Transverse colon (tissue), 4 donors: Measurements from ENCODE around the gene KRTAP10-6. TPM values are rescaled to one million over a fixed set of nuclear protein-coding genes. Genes with fewer than 3 reads are reported as not detected.
"Not testable (repeated sequence)": the region's sequence is repeated elsewhere in the genome, so short reads cannot be mapped to it uniquely, and the experiment has no call there.

Experiments used
- DNase-seq: peaks from one replicate; pipeline ENCODE4 v3.0.0-alpha.2; 2019
- H3K27ac ChIP-seq, 4 donors: fragments of 200-600 bp; sonication (generic); 2 replicates each; pipeline ENCODE4 v1.5.1; 2016 to 2018; ENCODE audit warnings: inconsistent platforms in 4 of 4
- H3K27me3 ChIP-seq: fragments of 200-600 bp; sonication (generic); 2 replicates; pipeline ENCODE4 v1.5.1; 2017; ENCODE audit warnings: inconsistent platforms
- H3K36me3 ChIP-seq, 4 donors: fragments of 200-600 bp; sonication (generic); 2 replicates each; pipeline ENCODE4 v1.5.1; 2017 to 2019; ENCODE audit warnings: inconsistent platforms in 4 of 4
- H3K4me1 ChIP-seq, 4 donors: fragments of 200-600 bp; sonication (generic); 2 replicates each; pipeline ENCODE4 v1.5.1; 2017 to 2020; ENCODE audit warnings: inconsistent platforms in 4 of 4
- H3K4me3 ChIP-seq, 4 donors: fragments of 200-600 bp; sonication (generic); 1 replicate in 1 of 4; 2 replicates in 3 of 4; pipeline versions ENCODE4 v1.5.1 to v1.6.1; 2017 to 2019; ENCODE audit warnings: inconsistent platforms in 4 of 4
- H3K9me3 ChIP-seq, 2 donors: fragments of 200-600 bp; sonication (generic); 2 replicates each; pipeline ENCODE4 v1.5.1; 2017 to 2019; ENCODE audit warnings: inconsistent platforms in 2 of 2
- EP300 ChIP-seq: sonication (generic); formaldehyde crosslinking; IDR thresholded peaks from one replicate; pipeline ENCODE4 v1.6.1; 2017; ENCODE audit warnings: antibody characterized with exemption, low read depth
- POLR2A ChIP-seq: fragments of 450-650 bp; IDR thresholded peaks from one replicate; pipeline ENCODE4 v1.6.1; 2016; ENCODE audit warnings: antibody characterized with exemption, mild to moderate bottlenecking, moderate library complexity
- POLR2AphosphoS5 ChIP-seq, 3 donors: sonication (generic); formaldehyde crosslinking; IDR thresholded peaks; one replicate each; pipeline ENCODE4 v1.6.1; 2016; ENCODE audit warnings: antibody characterized with exemption in 3 of 3
- WGBS, 2 donors: methylation state at CpG; one replicate each; pipeline ENCODE4 v1.1.5; 2018; ENCODE audit warnings: low coverage in 1 of 2; 5-methylcytosine and 5-hydroxymethylcytosine counted together
- in situ Hi-C, 4 donors: fragments of 200-750 bp; cut with MboI; loops; one replicate each; pipeline versions ENCODE4 v1.15.0 to v1.15.1; 2017; ENCODE audit warnings: low sequenced_read_pairs in 3 of 4, low pct_ligation_motif_present in 1 of 4, low pct_unique_long_range_greater_than_20kb in 1 of 4
- intact Hi-C: fragments of 100-400 bp; cut with DNase I; formaldehyde crosslinking; loops from one replicate; pipeline ENCODE4 v1.15.1; 2023; ENCODE audit warnings: low total_unique reads
- total RNA-seq, 4 donors: library from RNA; depleted of rRNA; stranded (reverse); fragments of >200 nt; gene quantifications; one replicate each; pipeline ENCODE4 v1.1.0, GENCODE V29; 2016
- TF ChIP-seq, protein P1 (sequence below), 5 experiments: fragments of 200-600 bp in 3 of 5; fragments of 450-650 bp in 2 of 5; sonication (generic) in 3 of 5; IDR thresholded peaks; 1 replicate in 2 of 5; 2 replicates in 3 of 5; pipeline ENCODE4 v1.5.1; 2016 to 2017; ENCODE audit warnings: antibody characterized with exemption in 5 of 5, inconsistent platforms in 3 of 5, mild to moderate bottlenecking in 2 of 5, moderate library complexity in 1 of 5

Gene KRTAP10-6
- total RNA-seq, 4 donors from 2014 or later = not detected

- Histone ChIP-seq H3K4me3 (no peak overlapping the region), H3K4me1 (no peaks in the 10 kb centered on the region), H3K27ac (no peak overlapping the region), H3K36me3 (no peaks in the 10 kb centered on the region), H3K9me3 (peaks cover 0 to 5% of the 10 kb centered on the region in 2 donors), H3K27me3 (peaks cover 52% of the 10 kb centered on the region)
- no peak for TF ChIP-seq POLR2A
- TF ChIP-seq POLR2AphosphoS5 (IDR thresholded peaks at IDR 0.05) = no peak
- TF ChIP-seq, protein P1, sequence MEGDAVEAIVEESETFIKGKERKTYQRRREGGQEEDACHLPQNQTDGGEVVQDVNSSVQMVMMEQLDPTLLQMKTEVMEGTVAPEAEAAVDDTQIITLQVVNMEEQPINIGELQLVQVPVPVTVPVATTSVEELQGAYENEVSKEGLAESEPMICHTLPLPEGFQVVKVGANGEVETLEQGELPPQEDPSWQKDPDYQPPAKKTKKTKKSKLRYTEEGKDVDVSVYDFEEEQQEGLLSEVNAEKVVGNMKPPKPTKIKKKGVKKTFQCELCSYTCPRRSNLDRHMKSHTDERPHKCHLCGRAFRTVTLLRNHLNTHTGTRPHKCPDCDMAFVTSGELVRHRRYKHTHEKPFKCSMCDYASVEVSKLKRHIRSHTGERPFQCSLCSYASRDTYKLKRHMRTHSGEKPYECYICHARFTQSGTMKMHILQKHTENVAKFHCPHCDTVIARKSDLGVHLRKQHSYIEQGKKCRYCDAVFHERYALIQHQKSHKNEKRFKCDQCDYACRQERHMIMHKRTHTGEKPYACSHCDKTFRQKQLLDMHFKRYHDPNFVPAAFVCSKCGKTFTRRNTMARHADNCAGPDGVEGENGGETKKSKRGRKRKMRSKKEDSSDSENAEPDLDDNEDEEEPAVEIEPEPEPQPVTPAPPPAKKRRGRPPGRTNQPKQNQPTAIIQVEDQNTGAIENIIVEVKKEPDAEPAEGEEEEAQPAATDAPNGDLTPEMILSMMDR (IDR thresholded peaks at IDR 0.05) = no peak
- no peak for TF ChIP-seq EP300
- WGBS, 2 donors = 58 to 61% methylated on average over 6 to 20 of the region's 20 CpGs
- in situ Hi-C loops = loop anchor here in 2 of 4 donors (25.0 kb wide), 1 partner anchor 93 kb away; the partner anchor contains the start of genes KRTAP10-12 (in 2 of the 2) and KRTAP12-1 (in 2 of the 2)
- DNase-seq = no peak
- intact Hi-C loops = no loop called here
These were observed 1.5 kb upstream of the KRTAP10-6 start for GRCh38 chr21:44593598-44594405.

DNA sequence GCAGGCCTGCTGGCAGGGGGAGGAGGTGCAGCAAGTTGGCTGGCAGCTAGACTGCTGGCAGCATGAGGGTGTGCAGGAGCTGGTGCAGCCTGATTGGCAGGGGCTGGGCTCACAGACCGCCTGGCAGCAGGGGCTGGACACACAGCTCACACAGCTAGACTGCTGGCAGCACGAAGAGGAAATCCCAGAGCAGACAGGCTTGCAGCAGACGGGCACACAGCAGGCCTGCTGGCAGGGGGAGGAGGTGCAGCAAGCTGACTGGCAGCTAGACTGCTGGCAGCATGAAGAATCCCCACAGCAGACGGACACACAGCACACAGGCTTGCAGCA, 539 bp downstream of the KRTAP10-6 start:
- DNase-seq, H3K27ac ChIP-seq, H3K9me3 ChIP-seq, intact Hi-C loops, H3K36me3 ChIP-seq, H3K4me1 ChIP-seq, H3K4me3 ChIP-seq: not testable (repeated sequence)
- in situ Hi-C loops = loop anchor here in 2 of 4 donors (25.0 kb wide), 1 partner anchor 96 kb away; the partner anchor contains the start of genes KRTAP10-12 (in 2 of the 2) and KRTAP12-1 (in 2 of the 2)
- peaks cover 44% of the 10 kb centered on the region for H3K27me3 ChIP-seq
- 20% methylated on average over 2 of the region's 4 CpGs; no CpG with 5 or more reads in 1 of the 2 donors for WGBS, 2 donors

GRCh38 chr21:44590897-44591800, 1.2 kb downstream of the KRTAP10-6 start:
- H3K9me3 ChIP-seq, H3K36me3 ChIP-seq, DNase-seq, H3K4me3 ChIP-seq, intact Hi-C loops, H3K27ac ChIP-seq, H3K4me1 ChIP-seq: not testable (repeated sequence)
- H3K27me3 ChIP-seq = peaks cover 49% of the 10 kb centered on the region
- WGBS, 2 donors = 33% methylated on average over 18 of the region's 19 CpGs; no CpG with 5 or more reads in 1 of the 2 donors
- in situ Hi-C loops = loop anchor here in 2 of 4 donors (25.0 kb wide), 1 partner anchor 96 kb away; the partner anchor contains the start of genes KRTAP10-12 (in 2 of the 2) and KRTAP12-1 (in 2 of the 2)

GRCh38 chr21:44590311-44590721, 2.0 kb downstream of the KRTAP10-6 start:
- 66% methylated on average over 9 of the region's 10 CpGs; no CpG with 5 or more reads in 1 of the 2 donors for WGBS, 2 donors
- TF ChIP-seq POLR2AphosphoS5 (IDR thresholded peaks at IDR 0.05) (no peak), POLR2A (no peak), EP300 (no peak)
- TF ChIP-seq, protein P1 (IDR thresholded peaks at IDR 0.05) = no peak
- in situ Hi-C loops (loop anchor here in 2 of 4 donors (25.0 kb wide), 1 partner anchor 97 kb away; the partner anchor contains the start of genes KRTAP10-12 (in 2 of the 2) and KRTAP12-1 (in 2 of the 2)), intact Hi-C loops (no loop called here)
- Histone ChIP-seq H3K4me3 (no peak overlapping the region), H3K4me1 (no peaks in the 10 kb centered on the region), H3K27me3 (peaks cover 56% of the 10 kb centered on the region), H3K27ac (no peak overlapping the region), H3K36me3 (no peaks in the 10 kb centered on the region), H3K9me3 (no peaks in the 10 kb centered on the region)
- DNase-seq = no peak
